ENCODE data around the gene RPL34.
"Not testable (repeated sequence)": the region's sequence is repeated elsewhere in the genome, so short reads cannot be mapped to it uniquely, and the experiment has no call there.

RPL34 gene

DNA sequence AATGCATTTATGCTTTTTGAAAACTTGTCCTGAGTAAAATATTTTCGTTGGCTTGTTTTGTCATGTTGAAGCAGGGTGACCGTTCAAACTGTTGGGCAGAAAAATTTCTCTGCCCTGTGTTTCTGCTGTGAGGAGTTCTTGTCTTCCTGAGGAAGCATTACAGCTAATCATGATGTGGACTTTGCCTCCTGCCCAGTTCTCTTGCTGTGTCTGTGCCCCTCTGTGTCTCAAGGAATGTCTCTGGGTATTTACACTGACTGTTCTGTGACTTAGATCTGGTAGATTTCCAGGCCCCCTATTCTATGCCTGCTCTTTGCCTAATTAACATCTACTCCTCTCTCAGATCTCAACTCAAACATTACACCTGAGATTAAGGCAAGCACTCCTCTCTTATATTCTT lies 30.4 kb upstream of the RPL34 start:
- DNase-seq (ENCODE audit: low read depth in 2 of 2) = no peak
- no peak overlapping the region for H3K4me3 ChIP-seq (replicated peaks in 1 of 2; ENCODE audit: low read depth in 2 of 2, low read length in 2 of 2)
- TF ChIP-seq, protein P1, sequence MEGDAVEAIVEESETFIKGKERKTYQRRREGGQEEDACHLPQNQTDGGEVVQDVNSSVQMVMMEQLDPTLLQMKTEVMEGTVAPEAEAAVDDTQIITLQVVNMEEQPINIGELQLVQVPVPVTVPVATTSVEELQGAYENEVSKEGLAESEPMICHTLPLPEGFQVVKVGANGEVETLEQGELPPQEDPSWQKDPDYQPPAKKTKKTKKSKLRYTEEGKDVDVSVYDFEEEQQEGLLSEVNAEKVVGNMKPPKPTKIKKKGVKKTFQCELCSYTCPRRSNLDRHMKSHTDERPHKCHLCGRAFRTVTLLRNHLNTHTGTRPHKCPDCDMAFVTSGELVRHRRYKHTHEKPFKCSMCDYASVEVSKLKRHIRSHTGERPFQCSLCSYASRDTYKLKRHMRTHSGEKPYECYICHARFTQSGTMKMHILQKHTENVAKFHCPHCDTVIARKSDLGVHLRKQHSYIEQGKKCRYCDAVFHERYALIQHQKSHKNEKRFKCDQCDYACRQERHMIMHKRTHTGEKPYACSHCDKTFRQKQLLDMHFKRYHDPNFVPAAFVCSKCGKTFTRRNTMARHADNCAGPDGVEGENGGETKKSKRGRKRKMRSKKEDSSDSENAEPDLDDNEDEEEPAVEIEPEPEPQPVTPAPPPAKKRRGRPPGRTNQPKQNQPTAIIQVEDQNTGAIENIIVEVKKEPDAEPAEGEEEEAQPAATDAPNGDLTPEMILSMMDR (IDR thresholded peaks at IDR 0.05; ENCODE audit: low read depth, low read length) = no peak

DNA sequence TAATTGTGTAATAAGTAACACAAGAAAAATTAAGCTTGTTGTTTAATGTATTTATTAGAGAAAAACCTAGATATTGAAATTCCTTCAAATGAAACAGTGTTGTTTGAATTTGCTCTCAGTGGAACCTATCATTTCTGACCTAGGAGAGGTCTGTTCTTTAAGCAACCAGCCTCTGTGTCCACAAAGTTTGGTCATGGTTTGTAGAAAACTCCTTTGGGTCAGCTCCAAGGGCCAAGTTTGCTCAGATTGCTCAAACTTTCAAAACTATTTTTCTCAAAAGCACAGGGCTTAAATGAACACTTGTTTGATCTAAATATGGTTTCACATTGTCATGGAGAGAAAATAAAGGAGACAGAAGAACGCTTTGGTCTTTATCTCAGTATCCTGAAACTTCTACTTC lies 29.6 kb upstream of the RPL34 start:
- TF ChIP-seq, protein P1 (IDR thresholded peaks at IDR 0.05; ENCODE audit: low read depth, low read length) = no peak
- no peak overlapping the region for H3K4me3 ChIP-seq (replicated peaks in 1 of 2; ENCODE audit: low read depth in 2 of 2, low read length in 2 of 2)
- peak; percentile 25 to 43 for DNase-seq (ENCODE audit: low read depth in 2 of 2)

DNA sequence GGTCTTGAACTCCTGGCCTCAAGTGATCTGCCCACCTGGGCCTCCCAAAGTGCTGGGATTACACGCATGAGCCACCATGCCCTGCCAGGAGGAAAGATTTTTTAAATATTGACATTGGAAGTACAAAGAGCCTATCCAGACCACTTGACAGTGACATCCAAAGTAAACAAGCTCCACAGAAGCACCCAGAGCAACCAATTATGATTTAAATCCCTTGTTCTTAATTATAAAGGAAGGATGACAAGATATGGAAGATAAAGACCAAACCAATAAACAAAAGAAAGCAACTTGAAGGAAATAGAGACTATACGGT lies 27.7 kb upstream of the RPL34 start:
- TF ChIP-seq, protein P1 (IDR thresholded peaks at IDR 0.05; ENCODE audit: low read depth, low read length) = no peak
- H3K4me3 ChIP-seq (replicated peaks in 1 of 2; ENCODE audit: low read depth in 2 of 2, low read length in 2 of 2) = no peak overlapping the region
- peak in 1 of 2 donors; percentile 17 for DNase-seq (ENCODE audit: low read depth in 2 of 2)

DNA sequence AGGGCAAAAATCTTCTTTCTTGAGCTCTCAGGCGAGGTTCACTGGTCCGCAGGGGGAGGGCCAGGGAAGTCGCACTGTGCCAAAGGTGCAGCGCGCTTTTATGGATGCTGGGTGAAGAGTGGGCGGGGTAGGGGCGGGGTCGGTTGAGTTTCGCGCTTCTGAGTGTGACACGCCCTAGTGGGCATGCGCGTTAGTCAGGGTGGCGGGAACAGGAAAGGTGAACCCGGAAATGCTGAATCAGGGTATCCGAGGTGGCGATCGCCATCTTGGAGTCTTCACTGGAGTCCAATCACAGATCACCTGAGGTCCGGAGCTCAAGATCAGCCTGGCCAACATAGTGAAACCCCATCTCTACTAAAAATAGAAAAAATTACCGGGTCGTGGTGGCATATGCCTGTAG lies 26.1 kb upstream of the RPL34 start:
- H3K4me3 ChIP-seq (replicated peaks in 1 of 2; ENCODE audit: low read depth in 2 of 2, low read length in 2 of 2); DNase-seq (ENCODE audit: low read depth in 2 of 2): not testable (repeated sequence)

DNA sequence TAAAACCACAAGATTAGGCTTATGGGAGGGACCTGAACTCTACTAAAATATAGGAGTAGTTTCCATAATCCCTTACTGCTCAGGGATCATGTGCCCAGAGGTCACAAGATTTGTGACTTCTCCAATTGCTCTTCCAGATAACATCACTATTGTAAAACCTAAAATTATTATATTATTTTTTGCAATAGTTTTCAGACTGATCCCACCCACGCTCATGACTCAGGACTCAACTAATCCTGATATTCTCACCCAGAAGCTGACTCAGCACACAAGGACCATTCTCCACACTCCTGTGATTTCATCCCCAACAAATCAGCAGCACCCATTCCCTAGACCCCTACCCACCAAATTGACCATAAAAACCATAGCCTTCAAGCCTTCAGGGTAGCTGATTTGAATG lies 24.0 kb upstream of the RPL34 start:
- TF ChIP-seq, protein P1 (IDR thresholded peaks at IDR 0.05; ENCODE audit: low read depth, low read length) = no peak
- DNase-seq (ENCODE audit: low read depth in 2 of 2) = peak in 1 of 2 donors; percentile 19
- H3K4me3 ChIP-seq (replicated peaks in 1 of 2; ENCODE audit: low read depth in 2 of 2, low read length in 2 of 2) = no peak overlapping the region

DNA sequence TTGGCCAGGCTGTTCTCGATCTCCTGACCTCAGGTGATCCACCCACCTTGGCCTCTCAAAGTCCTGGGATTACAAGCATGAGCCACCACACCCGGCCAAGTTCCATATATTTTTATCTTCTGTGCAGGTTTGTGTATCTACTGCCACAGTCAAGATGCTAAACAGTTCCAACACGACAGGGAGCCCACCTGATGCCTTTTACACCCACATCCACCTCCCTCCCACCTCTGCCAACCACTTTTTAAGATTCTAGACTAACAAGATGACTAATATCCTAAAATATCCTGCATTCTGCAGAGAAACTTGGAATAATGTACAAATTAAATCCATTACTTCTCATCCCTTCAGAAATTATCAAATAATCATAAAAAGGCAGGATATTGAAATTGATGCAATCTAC lies 19.3 kb upstream of the RPL34 start:
- no peak for DNase-seq (ENCODE audit: low read depth in 2 of 2)
- TF ChIP-seq, protein P1 (IDR thresholded peaks at IDR 0.05; ENCODE audit: low read depth, low read length) = no peak

DNA sequence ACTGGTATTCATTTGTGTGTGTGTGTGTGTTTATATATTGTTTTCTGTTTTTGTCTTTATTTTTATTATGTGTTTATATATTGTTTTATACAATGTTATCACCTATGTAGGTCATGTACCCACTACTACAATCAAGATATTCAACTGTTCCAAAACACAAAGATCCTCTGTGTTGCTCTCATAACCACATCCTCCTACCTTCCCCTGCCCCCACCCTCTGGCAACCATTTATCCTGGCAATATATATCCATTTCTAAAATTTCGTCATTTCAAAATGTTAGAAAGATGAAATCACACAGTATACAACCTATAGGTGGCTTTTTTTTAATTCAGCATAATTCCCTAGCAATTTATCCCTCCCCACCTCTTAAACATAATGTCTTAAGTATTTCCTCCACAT lies 18.8 kb upstream of the RPL34 start:
- TF ChIP-seq, protein P1 (IDR thresholded peaks at IDR 0.05; ENCODE audit: low read depth, low read length) = no peak
- no peak for DNase-seq (ENCODE audit: low read depth in 2 of 2)
- H3K4me3 ChIP-seq (replicated peaks in 1 of 2; ENCODE audit: low read depth in 2 of 2, low read length in 2 of 2) = no peak overlapping the region

More for the DNA sequence above, 19.3 kb upstream of the RPL34 start:
- no peak overlapping the region for H3K4me3 ChIP-seq (replicated peaks in 1 of 2; ENCODE audit: low read depth in 2 of 2, low read length in 2 of 2)
